Renal cortical epithelial cell (primary cell): ENCODE data around the gene KAZN. TPM values are rescaled to one million over a fixed set of nuclear protein-coding genes. Genes with fewer than 3 reads are reported as not detected.
"Not testable (repeated sequence)": the region's sequence is repeated elsewhere in the genome, so short reads cannot be mapped to it uniquely, and the experiment has no call there.

Experiments used
- DNase-seq: peaks from one replicate; pipeline ENCODE4 v3.0.0-alpha.2; 2011; ENCODE audit warnings: low read depth
- total RNA-seq: library from RNA; depleted of rRNA; stranded (reverse); fragments of >200 nt; gene quantifications from 2 replicates; pipeline ENCODE4 v1.2.3, GENCODE V29; 2014

The KAZN gene
- total RNA-seq, 1 donor from 2014 or later: 30.8 TPM

GRCh38 chr1:15110867-15111230, 512.4 kb downstream of the KAZN start:
- no peak for DNase-seq

GRCh38 chr1:15113146-15113545, 514.7 kb downstream of the KAZN start:
- DNase-seq: no peak

- DNase-seq: no peak
Measured at GRCh38 chr1:15114884-15115283, 516.4 kb downstream of the KAZN start.

GRCh38 chr1:15115542-15116330, 517.3 kb downstream of the KAZN start:
- DNase-seq: no peak

- no peak for DNase-seq
Measured at GRCh38 chr1:15116966-15117365, 518.5 kb downstream of the KAZN start.

- DNase-seq: no peak
Measured at GRCh38 chr1:15117671-15118325, 519.3 kb downstream of the KAZN start.

GRCh38 chr1:15118579-15118978, 520.1 kb downstream of the KAZN start:
- DNase-seq: no peak

- no peak for DNase-seq
Measured at GRCh38 chr1:15120251-15120945, 521.9 kb downstream of the KAZN start.

- DNase-seq: no peak
Measured at GRCh38 chr1:15122331-15122730, 523.8 kb downstream of the KAZN start.

- no peak for DNase-seq
Measured at GRCh38 chr1:15123270-15123669, 524.8 kb downstream of the KAZN start.

- no peak for DNase-seq
Measured at GRCh38 chr1:15123925-15124324, 525.4 kb downstream of the KAZN start.

- no peak for DNase-seq
Measured at GRCh38 chr1:15124362-15125100, 526.0 kb downstream of the KAZN start.

GRCh38 chr1:15125101-15125745, 526.7 kb downstream of the KAZN start:
- DNase-seq: no peak

- no peak for DNase-seq
Measured at GRCh38 chr1:15128077-15128476, 529.6 kb downstream of the KAZN start.

- DNase-seq: peak; percentile 29
Measured at GRCh38 chr1:15128520-15129313, 530.2 kb downstream of the KAZN start.

- DNase-seq: no peak
Measured at GRCh38 chr1:15129944-15130343, 531.5 kb downstream of the KAZN start.

GRCh38 chr1:15130607-15131006, 532.1 kb downstream of the KAZN start:
- DNase-seq: no peak

- no peak for DNase-seq
Measured at GRCh38 chr1:15132965-15133364, 534.5 kb downstream of the KAZN start.

- no peak for DNase-seq
Measured at GRCh38 chr1:15134285-15134684, 535.8 kb downstream of the KAZN start.

GRCh38 chr1:15135604-15136003, 537.1 kb downstream of the KAZN start:
- DNase-seq: not testable (repeated sequence)

GRCh38 chr1:15137809-15138208, 539.3 kb downstream of the KAZN start:
- DNase-seq: no peak
